Peyer's patch (tissue), 4 donors: ENCODE measurements around the gene SLMAP.

Experiments used
- POLR2A ChIP-seq, 2 donors: fragments of 450-650 bp; IDR thresholded peaks; one replicate each; pipeline ENCODE4 v1.5.1; 2017; ENCODE audit warnings: antibody characterized with exemption in 2 of 2, mild to moderate bottlenecking in 2 of 2, moderate library complexity in 2 of 2
- TF ChIP-seq, protein P1 (sequence below), 6 experiments: fragments of 450-650 bp in 4 of 6; fragments of 200-600 bp in 2 of 6; sonication (generic) in 1 of 6; IDR thresholded peaks; one replicate each; pipeline ENCODE4 v1.5.1; 2017 to 2019; ENCODE audit warnings: antibody characterized with exemption in 6 of 6, mild to moderate bottlenecking in 3 of 6, moderate library complexity in 1 of 6

GRCh38 chr3:57740027-57740426, 16.1 kb upstream of the SLMAP start:
- TF ChIP-seq, protein P1, sequence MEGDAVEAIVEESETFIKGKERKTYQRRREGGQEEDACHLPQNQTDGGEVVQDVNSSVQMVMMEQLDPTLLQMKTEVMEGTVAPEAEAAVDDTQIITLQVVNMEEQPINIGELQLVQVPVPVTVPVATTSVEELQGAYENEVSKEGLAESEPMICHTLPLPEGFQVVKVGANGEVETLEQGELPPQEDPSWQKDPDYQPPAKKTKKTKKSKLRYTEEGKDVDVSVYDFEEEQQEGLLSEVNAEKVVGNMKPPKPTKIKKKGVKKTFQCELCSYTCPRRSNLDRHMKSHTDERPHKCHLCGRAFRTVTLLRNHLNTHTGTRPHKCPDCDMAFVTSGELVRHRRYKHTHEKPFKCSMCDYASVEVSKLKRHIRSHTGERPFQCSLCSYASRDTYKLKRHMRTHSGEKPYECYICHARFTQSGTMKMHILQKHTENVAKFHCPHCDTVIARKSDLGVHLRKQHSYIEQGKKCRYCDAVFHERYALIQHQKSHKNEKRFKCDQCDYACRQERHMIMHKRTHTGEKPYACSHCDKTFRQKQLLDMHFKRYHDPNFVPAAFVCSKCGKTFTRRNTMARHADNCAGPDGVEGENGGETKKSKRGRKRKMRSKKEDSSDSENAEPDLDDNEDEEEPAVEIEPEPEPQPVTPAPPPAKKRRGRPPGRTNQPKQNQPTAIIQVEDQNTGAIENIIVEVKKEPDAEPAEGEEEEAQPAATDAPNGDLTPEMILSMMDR (IDR thresholded peaks at IDR 0.05), result no peak
- TF ChIP-seq POLR2A (IDR thresholded peaks at IDR 0.05), result no peak
